ENCODE data around the gene IL1RAPL1.

GRCh38 chrX:29775890-29776289 lies 1188.6 kb downstream of the IL1RAPL1 start:
- TF ChIP-seq CTCF (IDR thresholded peaks at IDR 0.05) (no peak), RAD21 (IDR thresholded peaks at IDR 0.05; ENCODE audit: low read length) (no peak), MXI1 (IDR thresholded peaks at IDR 0.05; ENCODE audit: low read depth, low read length) (no peak), ELF1 (IDR thresholded peaks at IDR 0.05) (no peak), POLR2AphosphoS5 (IDR thresholded peaks at IDR 0.05; ENCODE audit: low read depth, low read length) (no peak), FOXM1 (IDR thresholded peaks at IDR 0.05; ENCODE audit: low read depth) (no peak), GATA2 (CRISPR knock-in tag; IDR thresholded peaks at IDR 0.05) (no peak)
- TF ChIP-seq, protein P1, sequence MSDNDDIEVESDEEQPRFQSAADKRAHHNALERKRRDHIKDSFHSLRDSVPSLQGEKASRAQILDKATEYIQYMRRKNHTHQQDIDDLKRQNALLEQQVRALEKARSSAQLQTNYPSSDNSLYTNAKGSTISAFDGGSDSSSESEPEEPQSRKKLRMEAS (IDR thresholded peaks at IDR 0.05; ENCODE audit: low read depth), result no peak
- TF ChIP-seq, protein P2, sequence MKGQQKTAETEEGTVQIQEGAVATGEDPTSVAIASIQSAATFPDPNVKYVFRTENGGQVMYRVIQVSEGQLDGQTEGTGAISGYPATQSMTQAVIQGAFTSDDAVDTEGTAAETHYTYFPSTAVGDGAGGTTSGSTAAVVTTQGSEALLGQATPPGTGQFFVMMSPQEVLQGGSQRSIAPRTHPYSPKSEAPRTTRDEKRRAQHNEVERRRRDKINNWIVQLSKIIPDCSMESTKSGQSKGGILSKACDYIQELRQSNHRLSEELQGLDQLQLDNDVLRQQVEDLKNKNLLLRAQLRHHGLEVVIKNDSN (IDR thresholded peaks at IDR 0.05; ENCODE audit: borderline replicate concordance, low read depth), result no peak

Data from SK-N-SH (cell line).